Skin of body (tissue), 2 donors: ENCODE data around the gene UGT1A1. TPM values are rescaled to one million over a fixed set of nuclear protein-coding genes. Genes with fewer than 3 reads are reported as not detected.

Experiments used
- DNase-seq: peaks from one replicate; lab custom pipeline; 2025; lab: John Stamatoyannopoulos, UW
- total RNA-seq: library from RNA; depleted of rRNA; stranded (reverse); fragments of >200 nt; gene quantifications from one replicate; pipeline ENCODE4 v1.2.3, GENCODE V29; 2014

The UGT1A1 gene
- total RNA-seq, 1 donor from 2014 or later = 0.10 TPM

DNA sequence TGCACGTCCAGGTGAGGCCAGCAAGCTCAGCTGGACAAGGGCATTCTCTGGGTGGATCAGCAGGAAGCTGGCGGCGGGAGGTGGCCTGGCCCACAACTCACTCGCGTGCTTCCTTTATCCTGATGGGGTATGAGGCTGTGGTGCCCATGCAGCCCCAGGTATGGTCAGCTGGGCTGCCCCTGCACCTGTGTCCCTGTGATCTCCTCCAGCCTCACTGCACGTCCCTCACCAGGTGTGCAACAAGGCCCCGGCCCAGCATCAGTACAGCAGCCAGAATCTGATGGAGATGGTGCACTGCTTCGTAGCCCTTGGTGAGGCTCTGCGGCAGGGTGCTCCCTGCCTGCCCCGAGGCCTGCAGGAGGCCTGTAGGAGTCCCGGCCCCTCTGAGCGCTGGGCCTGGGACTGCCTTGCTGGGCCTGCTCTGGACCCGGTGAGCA is 35.7 kb downstream of the UGT1A1 start:
- no peak for DNase-seq

DNA sequence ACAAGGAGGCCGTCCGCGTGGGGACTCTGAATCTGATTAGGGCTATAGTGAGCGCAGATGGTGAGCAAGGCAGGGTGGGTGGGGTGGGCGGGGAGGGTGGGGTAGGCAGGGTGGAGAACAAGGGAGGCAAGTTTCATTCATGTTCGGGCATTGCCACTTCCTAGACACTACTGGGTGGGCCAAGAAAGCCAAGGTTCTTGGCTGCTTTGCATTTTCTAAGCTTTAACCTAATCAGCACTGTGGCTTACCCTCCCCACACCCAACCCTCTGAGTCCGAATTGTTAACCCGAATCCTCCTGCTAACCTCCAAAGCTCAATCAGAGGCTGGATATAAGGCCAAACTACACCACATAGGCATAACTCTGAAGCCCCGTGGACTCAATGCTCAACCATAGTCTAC is 36.2 kb downstream of the UGT1A1 start:
- no peak for DNase-seq

DNA sequence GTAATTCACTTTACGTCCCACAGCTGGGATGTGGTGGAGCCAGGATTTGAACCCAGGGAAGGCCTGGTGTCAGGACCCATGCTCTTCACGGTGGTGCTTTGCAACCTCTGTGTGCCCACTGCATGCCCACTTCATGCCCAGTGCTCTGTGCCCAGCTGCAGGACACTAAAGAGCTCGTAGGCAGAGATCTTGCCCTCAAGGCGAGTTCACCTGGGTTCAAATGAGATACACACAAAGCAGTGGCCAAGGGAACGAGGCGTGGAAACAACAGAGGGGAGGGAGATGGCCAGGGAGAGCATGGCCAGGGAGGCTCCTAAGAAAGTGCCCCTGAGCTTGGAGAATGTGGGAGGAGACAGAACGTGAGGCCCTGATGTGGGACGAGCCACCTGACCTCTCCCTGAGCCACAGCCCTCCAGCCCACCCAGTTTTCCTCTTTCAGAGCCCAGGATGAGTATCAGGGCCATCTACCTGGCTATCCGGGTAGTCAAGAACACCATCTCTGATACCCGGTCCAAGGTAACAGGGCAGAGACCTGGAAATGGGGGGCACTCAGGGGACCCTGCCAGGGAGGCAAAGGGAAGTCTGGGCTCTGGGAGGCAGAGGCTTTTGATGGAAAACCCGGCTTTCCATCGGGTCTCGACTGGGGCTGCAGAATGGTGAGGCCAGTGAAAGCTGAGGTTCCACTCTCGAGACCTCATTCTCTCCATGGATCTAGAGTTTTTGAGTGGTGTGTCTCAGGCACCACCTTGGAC is 38.4 kb downstream of the UGT1A1 start:
- no peak for DNase-seq

DNA sequence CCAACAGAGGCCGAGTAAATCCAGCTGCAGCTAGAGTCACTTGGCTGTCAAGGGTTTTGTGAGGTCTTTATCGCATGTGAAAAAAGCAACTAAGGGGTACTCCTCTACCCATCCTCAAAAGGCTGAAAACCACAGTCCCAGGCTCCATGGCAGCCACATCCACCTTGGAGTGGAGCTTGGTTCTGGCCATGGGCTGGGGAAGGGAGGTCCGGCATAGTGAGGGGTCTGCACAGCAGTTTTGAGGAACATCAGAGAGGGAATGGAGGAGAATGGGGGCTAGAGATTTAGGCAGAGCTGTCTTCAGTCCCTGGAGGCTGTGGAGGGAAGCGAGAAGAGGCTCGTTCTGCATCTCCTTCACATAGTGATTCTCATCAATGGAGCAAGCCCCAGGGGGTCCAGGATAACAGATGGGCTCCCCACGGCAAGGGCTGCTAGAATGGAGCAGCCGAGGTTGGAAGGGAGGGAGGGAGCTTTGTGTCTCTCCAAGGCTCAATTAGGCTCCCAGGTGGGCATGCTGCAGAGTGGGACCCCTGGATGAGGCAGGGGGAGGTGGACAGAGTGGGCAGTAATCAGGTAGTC is 39.1 kb downstream of the UGT1A1 start:
- DNase-seq = no peak

DNA sequence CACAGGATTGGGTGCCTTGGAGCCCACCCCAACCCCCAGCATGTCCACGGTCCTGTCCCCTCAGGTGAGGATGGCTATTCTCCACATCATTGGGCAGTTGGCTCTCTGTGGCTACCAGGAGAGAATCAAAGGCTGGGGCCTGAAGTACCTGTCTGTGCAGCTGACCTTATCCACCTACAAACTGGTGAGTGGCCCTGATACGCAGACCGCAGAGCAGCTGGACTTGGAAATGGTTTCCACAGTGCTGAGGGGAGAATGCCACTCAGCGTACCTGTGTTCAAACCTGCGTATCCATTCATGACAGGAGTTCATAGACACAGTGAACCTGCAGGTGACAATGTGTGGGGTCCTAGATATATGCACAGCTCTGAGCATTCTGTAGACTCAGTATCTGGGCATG is 39.6 kb downstream of the UGT1A1 start:
- no peak for DNase-seq

DNA sequence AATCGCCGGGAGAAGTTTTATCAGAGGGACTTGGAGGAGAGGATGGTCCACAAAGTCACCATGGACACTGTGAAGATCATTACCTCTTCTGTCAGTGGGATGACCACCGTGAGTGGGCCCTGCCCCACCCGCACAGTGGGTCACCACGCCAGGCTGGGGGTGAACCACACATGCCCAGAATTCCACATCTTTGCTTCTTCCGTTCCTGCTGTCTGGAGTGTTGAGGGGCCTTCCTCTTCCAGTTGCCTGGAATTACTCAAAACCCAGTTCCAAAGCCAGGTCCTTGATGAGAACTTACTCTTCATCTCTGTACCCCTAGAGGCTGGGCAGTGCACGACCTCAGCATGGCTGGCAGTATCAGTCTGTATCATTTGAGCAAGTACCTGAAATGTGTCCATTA is 40.1 kb downstream of the UGT1A1 start:
- DNase-seq = no peak

DNA sequence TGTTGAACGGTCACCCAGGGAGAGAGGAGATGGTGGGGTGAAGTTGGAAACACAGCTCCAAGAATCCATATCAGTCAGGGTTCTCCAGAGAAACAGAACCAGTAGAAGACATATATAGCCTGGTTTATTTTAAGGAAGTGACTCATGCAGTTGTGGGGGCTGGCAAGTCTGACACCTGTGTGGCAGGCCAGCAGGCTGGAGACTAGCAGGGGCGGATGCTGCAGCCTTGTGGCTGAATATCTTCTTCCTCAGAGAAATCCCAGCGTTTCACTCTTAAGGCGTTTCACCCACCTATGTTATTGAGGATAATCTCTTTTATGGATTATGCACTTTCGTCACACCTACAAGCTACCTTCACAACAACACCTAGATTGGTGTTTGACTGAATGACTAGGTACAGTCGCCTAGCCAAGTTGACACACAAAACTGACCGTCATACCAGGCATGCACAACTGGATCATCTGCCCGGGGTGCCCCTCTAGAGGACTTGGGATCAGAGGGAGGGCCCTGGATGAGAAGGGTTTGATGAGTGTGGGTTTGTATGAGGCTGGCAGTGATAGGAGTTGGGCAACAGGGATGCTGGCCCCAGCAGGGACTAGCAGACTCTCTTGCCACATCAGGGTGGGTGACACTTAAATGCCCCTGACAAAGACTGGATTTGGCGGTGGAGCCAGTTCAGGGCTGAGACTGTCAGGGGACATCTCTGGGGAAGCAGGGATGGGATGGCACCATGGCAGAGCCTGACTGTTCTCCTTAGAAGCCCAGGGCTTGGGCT is 41.5 kb downstream of the UGT1A1 start:
- no peak for DNase-seq

DNA sequence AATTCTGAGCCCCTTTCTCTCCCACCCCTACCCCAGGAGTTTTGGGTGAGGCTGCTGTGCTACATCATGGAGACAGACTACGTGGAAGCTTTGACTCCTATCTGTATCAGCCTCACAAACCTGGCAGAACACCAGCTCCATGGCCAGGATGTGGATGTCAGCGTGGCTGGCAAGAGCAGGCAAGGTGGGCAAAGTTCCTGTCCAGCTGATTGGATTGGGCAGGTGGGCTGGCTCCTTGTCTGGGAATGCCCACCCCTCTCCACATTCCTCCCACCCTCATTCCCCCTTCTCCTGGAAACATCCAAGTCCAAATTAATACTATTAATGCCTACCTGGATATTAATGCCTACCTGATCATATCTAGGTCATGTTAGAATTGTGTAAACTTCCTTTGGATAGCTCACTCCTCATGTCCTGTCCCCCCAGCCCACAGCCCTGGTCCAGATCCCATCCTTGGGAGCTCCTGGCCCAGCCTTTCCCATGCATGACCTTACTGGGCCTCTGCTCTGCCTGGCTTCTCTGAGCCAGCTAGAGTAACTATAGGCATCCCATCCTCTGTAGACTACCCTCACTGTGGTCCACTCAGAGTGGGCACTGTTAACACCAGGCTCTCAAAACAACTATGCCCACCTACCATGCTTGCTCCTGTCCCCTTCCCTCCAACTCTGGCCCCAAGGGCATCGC is 42.2 kb downstream of the UGT1A1 start:
- no peak for DNase-seq

DNA sequence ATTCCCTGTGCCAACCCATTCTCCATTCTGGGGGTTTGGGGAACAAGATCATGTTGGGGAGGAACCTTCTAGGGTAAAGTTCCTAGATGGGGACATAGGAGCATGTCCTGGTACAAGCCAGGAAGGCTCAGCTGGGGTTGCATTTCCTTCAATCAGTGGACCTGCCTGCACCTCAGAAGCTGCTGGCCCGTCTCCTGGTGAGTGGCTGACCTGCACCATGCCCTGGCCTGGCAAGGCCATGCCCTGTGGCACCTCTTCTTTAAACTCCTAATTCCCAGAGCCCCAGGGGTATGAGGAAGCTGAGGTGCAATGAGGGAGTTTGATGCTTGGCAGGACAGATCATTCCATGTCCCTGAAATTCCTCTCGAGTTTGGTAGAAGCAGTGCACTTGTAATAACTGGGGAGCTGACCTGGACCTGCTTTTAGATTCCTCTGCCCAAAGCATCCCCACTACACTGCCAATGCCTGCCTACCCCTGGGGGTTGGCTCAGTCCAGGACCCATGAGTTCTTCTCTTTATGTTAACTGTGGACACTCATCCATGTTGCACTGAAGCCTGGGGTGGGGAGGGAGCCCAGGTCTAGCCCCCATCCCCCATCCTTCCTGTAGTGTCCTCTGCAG is 43.3 kb downstream of the UGT1A1 start:
- DNase-seq = no peak

DNA sequence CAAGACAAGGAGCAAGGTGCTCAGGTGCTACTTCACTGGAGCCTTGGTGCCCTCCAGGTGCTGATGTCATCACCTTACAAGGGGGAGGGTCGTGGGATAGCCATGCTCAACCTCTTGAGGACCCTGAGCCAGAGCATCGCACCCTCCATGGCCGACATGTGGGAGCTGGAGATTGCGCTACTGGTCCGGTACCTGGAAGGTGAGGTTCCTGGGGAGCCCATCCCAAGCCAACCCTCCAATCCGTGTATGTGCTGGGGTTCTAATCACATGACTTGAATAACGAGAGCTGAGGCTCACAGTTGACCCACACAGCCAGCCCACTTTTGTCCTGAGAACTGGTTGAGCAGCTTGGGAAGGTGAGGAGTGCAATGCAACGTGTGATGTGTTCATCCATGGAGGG is 43.9 kb downstream of the UGT1A1 start:
- DNase-seq = no peak

DNA sequence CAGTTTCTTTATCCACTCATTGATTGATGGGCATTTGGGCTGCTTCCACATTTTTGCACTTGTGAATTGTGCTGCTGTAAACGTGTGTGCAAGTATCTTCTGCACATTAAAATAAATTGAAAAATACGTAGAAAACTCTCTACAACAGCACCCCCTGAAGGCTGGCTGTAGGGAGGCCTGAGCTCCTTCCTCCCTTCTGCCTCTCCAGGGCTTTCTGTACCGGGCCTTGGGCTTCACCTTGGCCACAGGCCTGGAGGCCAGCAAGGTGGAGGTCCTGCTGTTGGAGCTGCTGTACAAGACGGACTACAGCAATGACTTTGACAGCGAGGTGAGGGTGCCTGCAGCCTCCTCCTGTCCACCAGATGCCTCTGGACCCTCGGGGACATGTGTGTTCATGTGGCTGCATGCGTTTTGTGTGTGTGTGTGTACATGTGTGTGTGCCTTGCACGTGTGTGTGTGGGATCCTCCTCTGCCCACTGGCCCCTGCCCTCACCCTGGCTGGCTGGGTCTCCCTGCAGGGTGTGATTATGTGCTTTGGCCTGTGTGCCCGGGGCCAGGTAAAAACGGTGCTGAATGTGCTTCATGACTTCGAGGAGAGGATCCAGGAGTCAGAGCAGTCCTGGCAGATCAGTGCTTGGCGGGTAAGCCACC is 47.3 kb downstream of the UGT1A1 start:
- DNase-seq = no peak

DNA sequence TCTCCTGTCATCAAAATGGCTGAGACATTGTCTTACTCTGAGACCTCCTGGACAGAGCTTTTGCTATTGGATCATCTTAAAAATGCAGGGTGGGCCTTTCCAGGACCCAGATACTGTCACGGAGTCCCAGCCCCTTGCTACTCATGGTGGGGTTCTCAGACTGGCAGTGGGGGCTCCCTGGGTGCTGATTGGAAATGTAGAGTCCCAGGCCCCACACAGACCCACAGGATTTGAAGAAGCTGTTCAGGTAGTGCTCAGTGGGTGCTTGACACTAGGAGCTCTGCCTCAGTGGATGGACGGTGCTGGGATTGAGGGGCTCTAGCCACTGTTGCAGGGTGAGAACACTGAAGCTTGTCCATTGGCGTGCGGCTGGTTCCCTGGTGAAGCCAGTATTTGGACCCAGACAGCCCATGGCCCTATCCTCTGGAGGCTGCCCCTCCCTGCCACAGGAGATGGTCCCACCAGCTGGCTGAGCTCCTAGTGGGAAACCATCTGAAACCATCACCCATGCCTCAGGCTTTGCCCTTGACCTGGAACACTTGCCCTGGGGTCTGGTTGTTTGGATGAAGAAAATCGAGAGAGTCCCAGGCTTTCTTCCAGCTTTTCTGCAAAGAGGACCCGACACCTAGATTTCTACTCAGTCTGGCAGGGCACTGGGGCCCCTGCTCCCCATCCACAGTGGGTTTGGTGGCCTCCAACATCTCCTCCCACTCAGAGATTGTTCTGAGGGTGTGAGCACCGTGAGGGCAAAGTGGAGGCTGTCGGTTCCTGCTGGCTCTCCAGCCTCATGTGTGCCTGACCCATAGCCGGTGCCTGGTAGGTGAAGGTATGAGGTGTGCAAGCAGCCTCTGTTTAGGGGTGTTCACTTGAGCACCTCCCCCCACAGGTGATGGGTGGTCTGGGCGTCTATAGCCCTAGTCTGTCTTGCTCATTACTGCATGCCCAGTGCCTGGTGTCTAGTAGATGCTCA is 48.2 kb downstream of the UGT1A1 start:
- no peak for DNase-seq

DNA sequence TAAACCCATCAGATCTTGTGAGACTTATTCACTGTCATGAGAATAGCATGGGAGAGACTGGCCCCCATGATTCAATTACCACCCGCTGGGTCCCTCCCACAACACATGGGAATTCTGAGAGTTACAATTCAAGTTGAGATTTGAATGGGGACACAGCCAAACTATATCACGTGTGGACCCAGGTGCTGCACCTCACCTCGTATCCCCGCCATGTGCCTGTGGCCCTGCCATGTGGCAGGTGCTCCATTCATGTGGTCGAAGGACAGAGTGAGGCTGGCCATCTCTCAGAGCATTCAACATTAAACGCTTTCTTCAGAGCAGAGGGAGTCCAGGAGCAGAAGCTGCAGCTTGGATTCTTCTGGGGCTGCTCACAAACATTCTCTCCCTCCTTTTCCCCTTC is 50.3 kb downstream of the UGT1A1 start:
- DNase-seq = no peak

DNA sequence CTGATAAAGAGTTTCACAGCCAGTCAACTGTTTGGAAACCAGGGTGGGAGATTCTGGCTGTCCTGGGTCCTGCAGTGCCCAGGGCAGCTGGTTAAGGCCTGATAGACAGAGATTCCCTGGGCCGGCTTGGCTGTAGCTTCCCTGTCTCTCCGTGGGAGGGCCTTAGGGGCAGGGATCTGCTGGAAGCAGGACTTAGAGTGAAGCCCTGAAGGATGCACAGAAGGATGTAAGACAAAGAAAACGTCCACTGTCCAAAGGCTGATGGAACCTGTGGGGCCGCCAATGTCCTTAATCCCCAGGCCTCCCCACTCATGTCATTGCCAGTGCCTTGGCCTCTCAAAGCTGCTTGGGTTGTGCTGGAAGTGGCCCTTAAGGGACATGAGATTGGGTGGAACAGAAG is 51.0 kb downstream of the UGT1A1 start:
- DNase-seq = no peak

DNA sequence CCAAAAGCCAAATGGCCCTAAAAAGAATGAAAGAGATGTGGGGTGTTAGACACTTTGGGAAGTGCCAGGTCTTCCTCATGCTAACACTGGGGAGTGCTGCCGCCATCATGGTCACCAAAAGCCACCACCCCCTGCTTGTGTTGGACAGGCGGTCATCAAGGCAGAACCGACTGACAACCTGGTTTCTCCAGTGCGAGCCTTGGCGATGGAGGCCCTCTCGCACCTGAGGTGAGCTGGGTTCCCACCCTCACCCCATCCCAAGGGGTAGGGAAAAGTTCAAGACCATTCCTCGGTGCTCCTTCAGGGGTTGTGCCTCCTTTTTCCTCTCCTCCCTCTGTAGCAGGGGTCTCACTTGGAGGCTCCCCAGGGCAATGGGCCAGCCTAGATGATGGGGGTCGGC is 51.7 kb downstream of the UGT1A1 start:
- DNase-seq = no peak

DNA sequence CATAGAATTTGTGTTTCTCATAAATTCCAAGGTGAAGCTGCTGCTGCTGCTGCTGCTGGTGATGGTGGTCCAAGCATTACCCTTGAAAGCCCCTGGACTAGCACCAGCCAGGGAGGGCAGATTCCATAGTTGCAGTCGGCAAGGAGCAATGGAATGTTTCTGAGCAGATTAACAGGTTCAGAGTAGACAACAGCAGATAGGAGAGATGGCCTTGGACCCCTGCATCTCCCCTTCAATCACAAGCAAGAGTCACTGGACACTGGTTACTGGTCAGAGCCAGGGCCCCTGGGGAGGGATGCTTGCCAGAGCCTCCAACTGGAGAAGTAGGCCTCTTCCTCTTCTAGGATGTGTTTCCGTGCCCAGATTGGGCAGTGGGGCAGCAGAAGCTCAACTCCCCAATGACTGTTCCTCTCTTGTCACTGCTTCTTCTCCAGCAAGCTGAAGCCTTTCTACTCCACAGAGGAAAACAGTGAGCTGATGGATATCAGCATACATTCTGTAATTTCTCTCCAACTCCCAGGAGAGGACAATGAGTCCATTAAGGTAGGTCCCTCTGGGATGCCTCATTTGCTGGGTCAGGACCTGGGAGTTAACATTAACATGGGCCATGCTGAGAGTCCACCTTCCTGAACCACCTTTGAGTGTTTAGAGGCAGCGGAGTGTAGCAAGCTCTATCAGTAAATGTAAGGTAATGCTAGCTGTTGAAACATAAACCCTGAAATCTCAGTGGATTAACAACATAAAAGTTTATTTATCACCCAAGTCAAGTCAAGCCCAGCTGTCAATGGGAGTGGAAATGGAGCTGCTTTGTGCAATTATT is 53.4 kb downstream of the UGT1A1 start:
- DNase-seq = no peak

DNA sequence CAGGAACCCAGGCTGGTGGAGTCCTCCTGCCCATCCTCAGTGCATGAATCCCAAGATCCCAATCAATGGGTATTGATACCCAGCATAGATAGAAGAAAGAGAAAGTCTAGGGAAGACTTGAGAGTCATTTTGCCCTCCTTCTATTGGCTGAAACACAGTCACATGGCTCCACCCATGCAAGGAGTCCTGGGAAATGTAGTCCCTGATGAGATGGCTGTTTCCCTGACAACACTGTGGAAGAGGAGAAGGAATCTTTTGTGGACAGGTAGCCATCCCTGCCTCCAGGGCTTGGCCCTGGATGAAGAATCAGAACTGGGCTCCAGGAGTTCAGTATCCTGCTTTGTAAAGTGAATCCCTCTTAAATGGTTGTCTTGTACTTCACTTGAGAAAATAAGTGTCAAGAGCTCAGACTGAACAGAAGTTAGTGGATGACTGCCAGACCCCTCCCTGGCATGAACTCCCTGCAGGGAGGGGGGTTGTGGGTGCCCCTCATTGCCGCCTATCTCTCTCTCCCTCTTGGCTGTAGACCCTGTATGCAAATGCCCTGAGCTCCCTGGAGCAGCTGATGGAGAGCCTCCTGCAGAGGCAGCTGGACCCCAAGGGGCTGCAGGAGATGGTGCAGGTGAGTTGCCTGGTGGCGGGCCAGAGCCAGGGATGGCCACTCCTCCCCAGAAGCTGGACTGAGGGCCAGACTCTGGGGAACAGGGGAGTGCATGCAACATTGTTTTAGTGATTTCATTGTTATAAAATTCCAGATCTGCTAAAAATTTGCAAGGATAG is 54.2 kb downstream of the UGT1A1 start:
- no peak for DNase-seq

DNA sequence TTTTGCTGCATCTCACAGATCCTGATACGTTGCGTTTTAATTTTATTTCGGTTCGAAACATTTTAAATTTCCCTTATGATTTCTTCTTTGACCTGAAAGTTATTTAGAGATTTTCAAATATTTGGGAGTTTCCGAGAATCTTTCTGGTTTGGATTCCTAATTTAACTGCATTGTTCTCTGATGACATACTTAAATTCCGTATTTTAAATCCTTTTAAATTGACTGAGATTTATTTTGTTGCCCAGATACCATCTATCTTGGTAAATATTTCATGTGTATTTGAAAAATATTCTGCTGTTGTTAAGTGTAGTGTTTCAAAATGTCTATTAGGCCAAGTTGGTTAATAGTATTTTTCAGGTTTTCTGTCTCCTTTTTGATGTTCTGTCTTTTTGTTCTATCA is 55.8 kb downstream of the UGT1A1 start:
- DNase-seq = no peak
